ENCODE results near the gene ADGRL2. TPM values are rescaled to one million over a fixed set of nuclear protein-coding genes. Genes with fewer than 3 reads are reported as not detected.

Gene ADGRL2
- total and polyA plus RNA-seq, 12 donors = 22.2 to 58.7 (median 48.0) TPM

DNA sequence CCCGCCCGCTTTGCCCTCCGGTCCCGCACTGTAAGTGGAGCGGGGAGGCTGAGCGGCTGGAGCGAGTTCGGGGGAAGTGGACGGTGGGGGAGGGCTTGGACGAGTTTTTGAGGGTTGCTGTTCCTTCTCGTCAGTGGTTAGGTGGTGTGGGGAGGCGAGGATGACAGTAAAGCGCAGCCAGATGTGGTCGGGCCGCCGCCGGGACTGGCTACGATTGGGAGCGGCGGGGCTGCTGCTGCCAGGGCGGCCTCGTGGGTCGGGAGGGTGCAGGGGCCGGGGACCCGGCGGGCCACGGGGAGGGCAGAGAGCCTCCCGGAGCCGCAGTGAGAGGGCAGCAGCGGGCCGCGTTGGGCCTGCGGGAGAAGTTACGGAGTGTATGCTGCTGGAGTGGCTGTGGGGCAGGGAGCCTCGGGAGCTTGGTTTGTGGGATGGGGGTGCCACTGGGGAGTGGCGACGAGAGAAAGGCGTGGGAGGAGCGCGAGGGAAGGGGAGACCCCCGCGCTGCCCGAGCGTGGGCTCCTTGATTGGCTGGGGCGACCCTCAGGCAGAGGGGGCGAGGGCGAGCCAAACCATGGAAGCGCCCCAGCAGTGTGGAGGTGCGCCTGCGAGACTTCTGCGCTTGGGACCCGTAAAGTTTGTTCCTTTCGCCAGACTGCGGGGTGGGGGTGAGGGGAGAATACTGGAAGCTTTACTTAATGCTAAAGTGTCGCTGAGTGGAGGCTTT, 2.1 kb downstream of the ADGRL2 start:
- Histone ChIP-seq H3K27me3 (peaks cover 0 to 46% (median 0%) of the 10 kb centered on the region in 7 donors), H3K4me3 (peak overlapping the region; percentile 70 to 99 (median 92)), H3K27ac (peak overlapping the region; percentile 93 to 99 (median 98)), H3K4me1 (peaks cover 0 to 56% (median 33%) of the 10 kb centered on the region in 9 donors), H3K9me3 (no peaks in the 10 kb centered on the region), H3K36me3 (no peaks in the 10 kb centered on the region)
- TF ChIP-seq, protein P1, sequence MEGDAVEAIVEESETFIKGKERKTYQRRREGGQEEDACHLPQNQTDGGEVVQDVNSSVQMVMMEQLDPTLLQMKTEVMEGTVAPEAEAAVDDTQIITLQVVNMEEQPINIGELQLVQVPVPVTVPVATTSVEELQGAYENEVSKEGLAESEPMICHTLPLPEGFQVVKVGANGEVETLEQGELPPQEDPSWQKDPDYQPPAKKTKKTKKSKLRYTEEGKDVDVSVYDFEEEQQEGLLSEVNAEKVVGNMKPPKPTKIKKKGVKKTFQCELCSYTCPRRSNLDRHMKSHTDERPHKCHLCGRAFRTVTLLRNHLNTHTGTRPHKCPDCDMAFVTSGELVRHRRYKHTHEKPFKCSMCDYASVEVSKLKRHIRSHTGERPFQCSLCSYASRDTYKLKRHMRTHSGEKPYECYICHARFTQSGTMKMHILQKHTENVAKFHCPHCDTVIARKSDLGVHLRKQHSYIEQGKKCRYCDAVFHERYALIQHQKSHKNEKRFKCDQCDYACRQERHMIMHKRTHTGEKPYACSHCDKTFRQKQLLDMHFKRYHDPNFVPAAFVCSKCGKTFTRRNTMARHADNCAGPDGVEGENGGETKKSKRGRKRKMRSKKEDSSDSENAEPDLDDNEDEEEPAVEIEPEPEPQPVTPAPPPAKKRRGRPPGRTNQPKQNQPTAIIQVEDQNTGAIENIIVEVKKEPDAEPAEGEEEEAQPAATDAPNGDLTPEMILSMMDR (IDR thresholded peaks at IDR 0.05) = peak; percentile 30 to 80 (median 58)
- WGBS, 2 donors = 1% methylated on average over 53 to 55 of the region's 55 CpGs
- intact Hi-C loops (cut with DNase I) = loop anchor here in 6 of 10 donors (5.0 to 10.0 kb wide), 9 partner anchors 132 to 498 kb away; no protein-coding TSS in a partner anchor
- ATAC-seq (peak; percentile 71 to 91 (median 82)), DNase-seq (peak; percentile 77 to 82)

DNA sequence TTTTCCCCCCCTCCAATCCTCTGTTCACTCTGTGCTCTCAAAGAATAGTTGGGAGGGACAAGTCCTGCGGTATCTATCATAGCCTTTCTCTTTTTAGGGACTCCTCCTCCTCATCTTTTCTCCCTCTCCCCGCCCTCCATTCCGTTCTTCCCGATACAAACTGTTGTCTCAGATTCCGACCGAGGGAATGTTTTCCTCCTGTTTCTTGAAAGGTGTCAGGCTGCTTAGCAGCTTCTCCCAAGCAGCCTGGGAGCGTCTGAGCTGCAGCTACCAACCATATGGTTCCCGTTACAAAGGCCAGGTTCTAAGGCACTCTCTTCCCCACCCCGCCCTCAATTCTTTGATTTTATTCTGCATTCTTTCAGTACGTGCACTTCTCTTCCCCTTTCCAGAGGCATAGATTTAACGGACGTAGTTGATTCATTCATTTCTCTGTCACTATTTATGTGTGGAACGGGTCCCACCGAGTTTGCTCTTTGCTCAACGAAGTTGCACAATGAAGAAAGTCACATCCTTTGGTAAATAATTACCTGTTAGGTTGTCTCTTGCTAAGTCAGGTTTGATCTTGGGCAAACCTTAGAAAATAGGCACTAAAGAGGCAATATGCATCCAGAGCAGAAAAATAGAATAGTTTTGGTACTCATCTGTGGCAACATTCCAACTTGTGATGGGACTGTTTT, 2.8 kb downstream of the ADGRL2 start:
- peak in 4 of 8 donors; percentile 1 to 12 (median 10) for ATAC-seq

DNA sequence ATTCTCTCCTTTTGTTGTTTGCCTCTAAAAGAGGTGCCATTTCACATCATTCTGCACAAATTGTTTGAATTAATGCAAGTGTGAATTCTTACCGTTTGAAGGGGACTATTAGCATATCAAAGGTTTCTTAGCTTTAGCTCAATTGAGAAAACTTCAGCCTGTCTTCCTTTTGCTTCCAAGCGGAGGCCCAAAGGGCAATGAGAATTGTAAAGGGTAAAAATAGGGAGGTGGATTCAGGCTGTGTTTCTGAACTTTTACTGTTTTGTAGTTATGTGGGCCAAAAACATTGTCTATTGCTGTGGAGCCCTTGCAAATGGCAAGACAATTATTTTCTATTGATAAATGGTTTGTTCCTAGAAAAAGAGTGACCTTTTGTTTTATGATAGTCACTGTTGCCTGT, 3.6 kb downstream of the ADGRL2 start:
- peak overlapping the region in 9 of 10 donors; percentile 70 to 99 (median 91) for H3K4me3 ChIP-seq
- ATAC-seq (no peak), DNase-seq (no peak)
- TF ChIP-seq, protein P1 (IDR thresholded peaks at IDR 0.05) = no peak
- H3K9me3 ChIP-seq = no peaks in the 10 kb centered on the region
- peak overlapping the region in 9 of 10 donors; percentile 42 to 99 (median 98) for H3K27ac ChIP-seq
- H3K36me3 ChIP-seq = no peaks in the 10 kb centered on the region
- intact Hi-C loops (cut with DNase I) = loop anchor here in 6 of 10 donors (5.0 to 10.0 kb wide), 9 partner anchors 130 to 500 kb away; no protein-coding TSS in a partner anchor
- H3K4me1 ChIP-seq = peaks cover 0 to 63% (median 38%) of the 10 kb centered on the region in 9 donors
- WGBS, 2 donors = 19 to 20% methylated on average over 2 of the region's 2 CpGs
- H3K27me3 ChIP-seq = peaks cover 0 to 46% (median 0%) of the 10 kb centered on the region in 7 donors

More for the DNA sequence above, 2.8 kb downstream of the ADGRL2 start:
- 1 to 2% methylated on average over 15 of the region's 15 CpGs for WGBS, 2 donors
- H3K27ac ChIP-seq = peak overlapping the region in 9 of 10 donors; percentile 93 to 99 (median 98)
- no peaks in the 10 kb centered on the region for H3K9me3 ChIP-seq
- intact Hi-C loops (cut with DNase I) = loop anchor here in 6 of 10 donors (5.0 to 10.0 kb wide), 9 partner anchors 131 to 499 kb away; no protein-coding TSS in a partner anchor
- peaks cover 0 to 46% (median 0%) of the 10 kb centered on the region in 7 donors for H3K27me3 ChIP-seq
- peak overlapping the region; percentile 70 to 99 (median 92) for H3K4me3 ChIP-seq
- no peaks in the 10 kb centered on the region for H3K36me3 ChIP-seq
- no peak for DNase-seq
- TF ChIP-seq, protein P1 (IDR thresholded peaks at IDR 0.05) = no peak
- peaks cover 0 to 63% (median 34%) of the 10 kb centered on the region in 9 donors for H3K4me1 ChIP-seq
